NCI-H2171 (cell line): ENCODE measurements around the gene COX6A1.
A peak's percentile ranks its signal among the peaks of the same experiment; 100 is the strongest.
"Not testable (repeated sequence)": the region's sequence is repeated elsewhere in the genome, so short reads cannot be mapped to it uniquely, and the experiment has no call there.

Source experiments
- DNase-seq: peaks from one replicate; lab custom pipeline; 2025; lab: John Stamatoyannopoulos, UW

The COX6A1 gene

GRCh38 chr12:120428597-120429229 lies 9.2 kb upstream of the COX6A1 start:
- no peak for DNase-seq

GRCh38 chr12:120429368-120429767 lies 8.5 kb upstream of the COX6A1 start:
- DNase-seq: no peak

GRCh38 chr12:120432772-120433525 lies 5.0 kb upstream of the COX6A1 start:
- no peak for DNase-seq

- DNase-seq: no peak
Measured at GRCh38 chr12:120438495-120439198, 734 bp downstream of the COX6A1 start.

- peak; percentile 52 for DNase-seq
Measured at GRCh38 chr12:120439646-120440247, 1.8 kb downstream of the COX6A1 start.

- DNase-seq: no peak
Measured at GRCh38 chr12:120444676-120445075, 6.8 kb downstream of the COX6A1 start.

- DNase-seq: peak; percentile 77
Measured at GRCh38 chr12:120445911-120446843, 8.3 kb downstream of the COX6A1 start, which contains the start of the genes GATC and TRIAP1. Gene GATC, plus strand, starts transcription at chr12:120446444. Its CDS starts 37 bp downstream, at chr12:120446481. Gene TRIAP1, minus strand, starts transcription at chr12:120446384. Its CDS starts 12 bp downstream, at chr12:120446372.

GRCh38 chr12:120446844-120447178 lies 8.9 kb downstream of the COX6A1 start:
- DNase-seq: not testable (repeated sequence)

GRCh38 chr12:120447992-120448391 lies 10.1 kb downstream of the COX6A1 start:
- DNase-seq: no peak

GRCh38 chr12:120452524-120452923 lies 14.6 kb downstream of the COX6A1 start:
- not testable (repeated sequence) for DNase-seq

- DNase-seq: no peak
Measured at GRCh38 chr12:120453060-120453750, 15.3 kb downstream of the COX6A1 start.

GRCh38 chr12:120453977-120454376 lies 16.1 kb downstream of the COX6A1 start:
- no peak for DNase-seq

GRCh38 chr12:120455302-120455701 lies 17.4 kb downstream of the COX6A1 start:
- no peak for DNase-seq

GRCh38 chr12:120457133-120457532 lies 19.2 kb downstream of the COX6A1 start:
- no peak for DNase-seq

- DNase-seq: no peak
Measured at GRCh38 chr12:120460157-120460556, 22.2 kb downstream of the COX6A1 start.

GRCh38 chr12:120462099-120462640 lies 24.3 kb downstream of the COX6A1 start:
- no peak for DNase-seq

- no peak for DNase-seq
Measured at GRCh38 chr12:120463712-120464111, 25.8 kb downstream of the COX6A1 start.

- DNase-seq: no peak
Measured at GRCh38 chr12:120465756-120466155, 27.8 kb downstream of the COX6A1 start.

GRCh38 chr12:120466560-120467315 lies 28.8 kb downstream of the COX6A1 start:
- DNase-seq: peak; percentile 34

- no peak for DNase-seq
Measured at GRCh38 chr12:120467439-120467838, 29.5 kb downstream of the COX6A1 start.
